SU-DHL-6 (cell line): ENCODE results near the gene TFIP11.

ENCODE experiments used
- H2AFZ ChIP-seq: fragments of 200-600 bp; sonication (generic); 2 replicates; pipeline ENCODE4 v1.6.1; 2014; ENCODE audit warnings: low read depth, mild to moderate bottlenecking, moderate library complexity, mixed read lengths, antibody characterized with exemption, low read length; ENCODE audit not compliant: severe bottlenecking
- H3F3A ChIP-seq: fragments of 200-600 bp; shearing (Covaris generic); 2 replicates; pipeline ENCODE4 v1.6.0; 2016; ENCODE audit warnings: antibody characterized with exemption, mild to moderate bottlenecking; ENCODE audit not compliant: insufficient read depth
- H3K27ac ChIP-seq: fragments of 200-600 bp; sonication (generic); 2 replicates; pipeline ENCODE4 v1.5.1; 2016; ENCODE audit warnings: low read depth, mild to moderate bottlenecking, low read length, moderate library complexity, mixed read lengths
- H3K27me3 ChIP-seq: fragments of 200-600 bp; sonication (generic), shearing (Covaris generic); 2 replicates; pipeline ENCODE4 v1.6.0; 2014; ENCODE audit warnings: mild to moderate bottlenecking, low read length
- H3K36me3 ChIP-seq: fragments of 200-600 bp; sonication (generic); 2 replicates; pipeline ENCODE4 v1.6.1; 2014; ENCODE audit warnings: mild to moderate bottlenecking, low read length, mixed read lengths
- H3K4me2 ChIP-seq: fragments of 300-600, 200-600 bp; shearing (Covaris generic), sonication (generic); 2 replicates; pipeline ENCODE4 v1.6.0; 2014; ENCODE audit warnings: low read length, low read depth, mild to moderate bottlenecking; ENCODE audit not compliant: poor library complexity, severe bottlenecking
- H3K4me3 ChIP-seq: fragments of 200-600 bp; sonication (generic); 2 replicates; pipeline ENCODE4 v1.5.1; 2014; ENCODE audit warnings: antibody characterized with exemption, low read length, mild to moderate bottlenecking, mixed read lengths; ENCODE audit not compliant: insufficient read depth, poor library complexity, severe bottlenecking
- H3K79me2 ChIP-seq: fragments of 200-600 bp; sonication (generic); 2 replicates; pipeline ENCODE4 v1.6.1; 2014; ENCODE audit warnings: mild to moderate bottlenecking, low read length, moderate library complexity; ENCODE audit not compliant: insufficient read depth
- H3K9ac ChIP-seq: fragments of 200-600 bp; sonication (generic); 2 replicates; pipeline ENCODE4 v1.7.0; 2014; ENCODE audit warnings: mild to moderate bottlenecking, low read length
- H3K9me2 ChIP-seq: fragments of 200-600 bp; sonication (generic); replicated peaks from 2 replicates; pipeline ENCODE4 v1.6.1; 2014; ENCODE audit warnings: low read length; ENCODE audit not compliant: insufficient read depth
- H3K9me3 ChIP-seq: fragments of 200-600 bp; sonication (generic); 2 replicates; pipeline ENCODE4 v1.6.1; 2014; ENCODE audit warnings: low read length, mixed read lengths; ENCODE audit not compliant: insufficient read depth
- H4K20me1 ChIP-seq: fragments of 200-600 bp; sonication (generic); 2 replicates; pipeline ENCODE4 v1.6.1; 2014; ENCODE audit warnings: low read depth, mild to moderate bottlenecking, antibody characterized with exemption, low read length, moderate library complexity, mixed read lengths
- CTCF ChIP-seq: fragments of 200-600 bp; sonication (generic); IDR thresholded peaks from one replicate; pipeline ENCODE4 v1.5.1; 2017; ENCODE audit warnings: antibody characterized with exemption, mild to moderate bottlenecking, low read length, moderate library complexity; ENCODE audit not compliant: insufficient read depth, poor library complexity, severe bottlenecking
- EZH2phosphoT487 ChIP-seq: fragments of 200-600 bp; sonication (generic), shearing (Covaris generic); conservative IDR thresholded peaks from 2 replicates; pipeline ENCODE4 v1.6.1; 2018; ENCODE audit warnings: mild to moderate bottlenecking, antibody characterized with exemption, low read length, moderate library complexity, mixed read lengths

The TFIP11 gene

GRCh38 chr22:26548984-26549383, 36.7 kb upstream of the TFIP11 start:
- Histone ChIP-seq H3F3A (no peaks in the 10 kb centered on the region), H3K79me2 (0 out of 2 replicates have a peak, but pooled peaks cover 4% of the 10 kb centered on the region), H3K9ac (no peak overlapping the region), H3K9me3 (no peaks in the 10 kb centered on the region), H3K27me3 (no peaks in the 10 kb centered on the region), H4K20me1 (no peaks in the 10 kb centered on the region), H3K27ac (no peak overlapping the region), H3K4me2 (no peak overlapping the region), H3K9me2 (no peaks in the 10 kb centered on the region), H3K4me3 (no peak overlapping the region), H2AFZ (no peak overlapping the region), H3K36me3 (no peaks in the 10 kb centered on the region)
- no peak for TF ChIP-seq EZH2phosphoT487

DNA sequence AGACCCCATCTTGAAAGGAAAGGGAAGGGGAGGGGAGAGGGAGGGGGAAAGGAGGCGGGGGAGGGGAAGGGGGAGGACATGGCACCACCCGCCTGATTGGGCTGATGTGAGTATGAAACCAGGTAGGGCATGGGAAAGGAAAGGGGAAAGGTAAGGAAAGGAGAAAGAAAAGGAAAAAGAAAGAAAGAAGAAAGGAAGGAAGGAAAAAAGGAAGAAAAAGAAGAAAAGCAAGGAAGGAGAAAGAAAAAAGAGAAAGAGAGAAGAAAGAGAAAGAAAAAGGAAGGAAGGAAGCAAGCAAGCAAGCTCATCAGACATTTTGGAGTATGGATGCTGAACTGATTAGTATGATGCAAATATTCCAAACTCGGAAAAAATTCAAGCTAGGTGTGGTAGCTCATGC, 36.0 kb upstream of the TFIP11 start:
- no peaks in the 10 kb centered on the region for H4K20me1 ChIP-seq
- TF ChIP-seq EZH2phosphoT487 (no peak), CTCF (no peak)
- no peak overlapping the region for H3K9ac ChIP-seq
- no peaks in the 10 kb centered on the region for H3K27me3 ChIP-seq
- H3K9me2 ChIP-seq: no peaks in the 10 kb centered on the region
- H3K9me3 ChIP-seq: no peaks in the 10 kb centered on the region
- no peak overlapping the region for H3K4me3 ChIP-seq
- no peaks in the 10 kb centered on the region for H3K79me2 ChIP-seq
- no peak overlapping the region for H3K4me2 ChIP-seq
- no peaks in the 10 kb centered on the region for H3K36me3 ChIP-seq
- H3K27ac ChIP-seq: no peak overlapping the region
- H2AFZ ChIP-seq: no peak overlapping the region
- H3F3A ChIP-seq: no peaks in the 10 kb centered on the region

DNA sequence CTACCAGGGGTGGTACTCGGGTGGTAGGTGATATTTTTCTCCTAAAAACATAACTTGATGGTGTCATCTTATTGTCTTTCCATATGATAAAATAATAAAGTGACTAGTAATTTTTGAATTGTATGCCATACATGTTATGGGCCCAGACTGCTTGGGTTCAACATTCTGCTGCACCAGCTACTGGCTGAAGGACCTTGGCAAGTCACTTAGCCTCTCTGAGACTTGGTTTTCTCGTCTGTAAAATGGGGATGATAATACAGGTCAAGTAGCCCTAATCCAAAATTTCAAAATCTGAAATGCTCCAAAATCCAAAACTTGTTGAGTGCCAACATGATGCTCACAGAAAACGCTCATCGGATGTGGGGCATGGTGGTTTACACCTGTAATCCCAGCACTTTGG, 35.6 kb upstream of the TFIP11 start:
- Histone ChIP-seq H3K4me2 (no peak overlapping the region), H3K79me2 (no peaks in the 10 kb centered on the region), H4K20me1 (no peaks in the 10 kb centered on the region), H3F3A (no peaks in the 10 kb centered on the region), H3K27me3 (no peaks in the 10 kb centered on the region), H3K9me3 (no peaks in the 10 kb centered on the region), H3K9me2 (no peaks in the 10 kb centered on the region), H3K27ac (no peak overlapping the region), H3K9ac (no peak overlapping the region), H3K36me3 (no peaks in the 10 kb centered on the region), H3K4me3 (no peak overlapping the region), H2AFZ (no peak overlapping the region)
- no peak for TF ChIP-seq EZH2phosphoT487

GRCh38 chr22:26547426-26547825, 35.2 kb upstream of the TFIP11 start:
- Histone ChIP-seq H3K27me3 (no peaks in the 10 kb centered on the region), H3K27ac (no peak overlapping the region), H3K36me3 (no peaks in the 10 kb centered on the region), H3K9me2 (no peaks in the 10 kb centered on the region), H4K20me1 (no peaks in the 10 kb centered on the region), H3K79me2 (no peaks in the 10 kb centered on the region), H3K9me3 (no peaks in the 10 kb centered on the region), H3K9ac (no peak overlapping the region), H2AFZ (no peak overlapping the region), H3K4me2 (no peak overlapping the region), H3K4me3 (no peak overlapping the region), H3F3A (no peaks in the 10 kb centered on the region)
- TF ChIP-seq CTCF (no peak), EZH2phosphoT487 (no peak)
